Measurements from ENCODE around the gene SLFNL1.

SLFNL1 gene

DNA sequence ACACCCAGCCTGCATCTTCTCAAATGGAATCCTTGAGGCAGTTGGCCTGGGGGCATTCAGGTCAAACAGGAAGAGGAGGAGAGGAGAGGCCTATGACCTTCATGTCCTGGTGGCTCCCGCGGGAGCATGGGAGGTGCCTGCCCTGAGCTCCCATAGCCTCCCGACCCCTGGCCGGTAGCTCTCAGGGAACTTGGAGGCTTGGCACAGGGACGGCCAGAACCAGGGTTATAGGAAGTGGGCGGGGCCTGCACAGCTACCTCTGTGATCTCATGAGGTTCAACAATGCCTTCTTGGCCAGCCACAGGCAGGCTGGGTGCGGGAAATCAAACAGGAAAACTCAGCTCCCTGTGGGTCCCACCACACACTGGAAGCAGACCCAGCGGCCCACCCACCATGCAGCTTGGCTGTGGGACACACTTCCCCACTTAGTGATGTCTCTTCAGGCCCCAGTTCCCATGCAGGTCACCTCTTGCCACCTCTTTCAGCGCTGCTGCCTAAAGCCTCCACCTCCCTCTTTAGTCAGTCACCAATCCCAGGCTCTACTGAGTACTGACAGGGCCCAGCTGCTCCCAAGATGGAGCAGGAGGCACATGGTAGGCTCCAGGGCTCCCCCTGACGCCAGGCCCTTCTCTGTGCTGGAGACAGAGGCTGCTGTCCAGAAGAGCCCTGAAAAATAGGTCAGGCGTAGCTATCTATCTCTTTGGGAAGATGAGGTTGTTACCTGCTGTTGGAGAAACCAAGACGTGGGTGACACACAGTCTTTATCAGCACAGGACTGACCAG lies at the start of gene SLFNL1:
Gene SLFNL1 (minus strand): TSS at position 200 of the 783 bp plus-strand sequence. CDS start 1,065 bp downstream, outside the sequence.
- no peak for DNase-seq

DNA sequence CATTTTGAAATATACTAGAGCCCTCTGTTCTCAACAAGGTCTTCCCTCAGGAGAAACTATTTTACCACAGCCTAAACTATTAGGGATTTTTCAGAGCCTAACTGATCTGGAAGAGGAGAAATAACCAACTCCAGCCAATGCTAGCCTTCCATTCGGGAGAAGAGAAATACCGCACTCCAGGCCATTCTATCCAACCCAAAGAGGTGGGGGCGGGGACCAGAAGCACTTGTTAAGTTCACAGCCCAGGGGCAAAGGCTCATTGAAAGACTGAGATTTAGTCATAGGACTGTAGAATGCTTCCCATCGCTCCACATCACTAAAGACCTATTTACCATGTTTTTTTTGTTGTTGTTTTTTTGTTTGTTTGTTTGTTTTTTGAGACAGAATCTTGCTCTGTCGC lies 35.4 kb upstream of the SLFNL1 start:
- no peak for DNase-seq

DNA sequence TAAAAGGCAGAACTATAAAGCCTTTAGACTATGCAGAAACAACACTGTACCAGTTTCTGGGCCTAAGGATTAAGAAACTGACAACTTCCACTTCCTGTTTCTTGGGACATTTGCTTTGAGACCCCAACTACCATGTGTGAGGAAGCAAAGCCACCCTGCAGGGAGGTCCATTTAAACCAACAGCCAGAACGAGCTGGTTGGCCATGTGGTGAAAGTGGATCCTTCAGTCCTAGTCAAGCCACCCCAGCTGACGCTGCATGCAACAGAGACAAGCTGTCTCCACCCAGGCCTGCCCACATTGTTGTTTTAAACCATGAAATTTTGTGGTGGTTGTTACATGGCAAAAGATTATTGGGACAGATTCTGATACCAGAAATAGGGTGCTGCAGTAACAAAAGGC lies 31.8 kb upstream of the SLFNL1 start:
- DNase-seq: no peak

DNA sequence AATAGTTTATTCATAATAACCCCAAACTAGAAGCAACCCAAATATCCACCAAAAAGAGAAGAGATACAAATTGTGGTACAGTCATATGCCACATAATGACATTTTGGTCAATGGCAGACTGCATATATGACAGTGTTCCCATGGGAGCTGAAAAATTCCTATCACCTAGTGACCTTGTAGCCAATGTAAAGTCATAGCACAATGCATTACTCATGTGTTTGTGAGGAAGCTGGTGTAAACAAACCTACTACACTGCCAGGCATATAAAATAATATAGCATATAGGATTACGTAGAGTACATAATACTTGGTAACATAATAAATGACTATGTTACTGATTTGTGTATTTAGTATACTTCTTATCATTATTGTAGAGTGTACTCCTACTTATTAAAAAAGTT lies 29.5 kb upstream of the SLFNL1 start:
- DNase-seq: no peak

DNA sequence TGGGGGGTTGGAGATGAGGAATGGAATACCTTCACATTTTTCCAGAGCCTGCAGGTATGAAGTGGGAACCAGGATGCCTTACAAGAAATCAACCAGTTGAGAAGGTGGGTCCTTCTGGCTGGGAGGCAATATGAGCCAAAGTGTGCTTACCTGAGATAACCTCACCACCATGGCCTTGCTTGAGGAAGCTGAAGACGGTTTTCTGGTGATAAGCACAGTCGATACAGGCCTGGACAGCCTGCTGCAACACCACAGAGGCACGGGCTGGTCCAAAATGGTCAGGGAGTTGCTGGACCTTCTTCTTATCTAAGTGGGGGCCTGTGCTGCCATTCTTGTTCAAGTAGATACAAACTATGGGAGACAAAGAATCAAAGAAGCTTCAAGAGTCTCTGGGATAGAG lies 27.0 kb upstream of the SLFNL1 start:
- DNase-seq: no peak

DNA sequence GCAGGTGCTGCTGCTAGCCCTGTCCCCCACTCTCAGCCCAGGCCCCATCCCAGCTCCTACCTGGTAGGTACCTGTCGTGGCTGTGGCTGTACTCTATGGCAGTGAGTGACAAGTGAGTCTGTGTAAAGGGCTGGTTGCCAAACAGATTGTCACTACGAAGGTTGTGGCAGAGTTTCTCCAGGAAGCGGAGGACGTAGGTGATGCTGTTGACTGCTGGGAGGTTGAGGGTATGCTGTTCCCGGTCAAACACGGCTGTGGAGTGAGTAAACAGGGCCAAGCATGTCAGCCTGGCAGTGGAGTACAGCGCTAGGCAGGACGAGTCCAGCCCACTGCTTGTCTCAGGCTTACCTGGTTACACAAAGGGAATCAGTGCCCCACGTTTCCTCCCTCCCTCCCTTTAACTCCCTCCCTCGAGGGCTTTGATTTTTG lies 24.8 kb upstream of the SLFNL1 start:
- no peak for DNase-seq

DNA sequence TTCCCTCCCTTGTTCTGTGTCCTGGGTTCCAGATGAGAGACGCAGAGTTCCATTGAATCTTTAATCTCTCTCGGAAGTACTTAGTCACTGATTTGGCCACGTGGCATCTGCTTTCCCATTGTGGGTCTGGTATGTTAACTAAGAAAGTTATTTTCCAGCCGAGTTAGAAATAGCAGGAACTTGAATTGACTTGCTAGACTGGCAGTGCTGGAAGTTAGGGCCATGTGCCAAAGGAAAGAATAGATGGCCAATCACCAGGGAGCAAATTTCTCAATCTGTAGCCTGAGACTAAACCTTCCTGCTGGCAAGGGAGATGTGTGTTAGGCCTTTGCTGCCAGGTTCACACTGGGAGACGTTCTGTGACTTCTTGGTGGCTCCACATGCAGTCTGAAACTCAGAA lies 24.2 kb upstream of the SLFNL1 start:
- DNase-seq: no peak

DNA sequence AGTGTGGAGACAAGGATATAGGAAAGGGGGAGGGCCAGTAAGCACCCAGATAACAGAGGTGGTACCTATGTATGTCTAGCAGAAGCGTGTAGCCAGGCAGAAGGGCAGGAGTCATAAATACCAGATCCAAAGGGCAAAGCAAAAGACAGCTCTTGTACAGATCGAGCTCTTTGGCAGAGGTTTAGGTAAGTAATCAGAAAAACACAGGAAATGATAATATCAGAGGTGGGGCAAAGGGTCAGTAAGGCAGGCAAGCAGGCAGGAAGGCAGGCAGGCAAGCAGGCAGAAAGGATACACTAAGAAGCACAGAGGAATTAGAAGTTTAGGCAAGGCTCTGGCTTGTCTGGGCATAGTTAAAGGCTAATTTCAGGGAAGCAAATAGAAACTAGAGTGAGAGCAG lies 22.7 kb upstream of the SLFNL1 start:
- DNase-seq: no peak

DNA sequence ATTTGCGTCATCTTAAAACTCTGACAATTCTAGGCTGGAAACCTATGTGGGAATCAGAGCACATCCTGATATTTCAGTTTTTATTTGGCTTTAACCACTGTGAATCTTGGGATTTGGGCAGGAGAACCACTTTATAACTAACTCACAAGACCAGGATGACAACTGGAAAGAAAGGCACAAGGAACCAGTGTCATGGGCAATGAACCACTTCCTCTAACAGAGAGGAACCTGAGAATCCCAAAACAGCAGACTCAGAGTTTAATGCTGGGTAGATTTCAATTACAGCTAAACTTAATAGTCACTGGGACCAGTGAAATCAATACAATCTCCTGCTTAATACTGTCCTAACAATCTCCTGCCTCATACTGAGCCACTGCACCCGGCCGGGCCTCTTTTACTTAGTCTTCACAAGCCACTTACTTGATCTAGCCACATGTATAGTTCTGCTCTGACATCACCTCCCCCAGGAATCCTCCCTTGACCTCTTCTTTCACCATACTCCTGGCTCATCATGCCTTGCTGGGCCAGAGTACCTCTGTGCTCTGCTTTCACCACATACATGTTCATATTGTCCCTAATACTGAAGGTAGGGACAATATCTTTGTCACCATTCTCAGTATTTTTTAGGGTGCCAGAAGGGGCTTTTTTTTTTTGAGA lies 20.2 kb upstream of the SLFNL1 start:
- DNase-seq: no peak

DNA sequence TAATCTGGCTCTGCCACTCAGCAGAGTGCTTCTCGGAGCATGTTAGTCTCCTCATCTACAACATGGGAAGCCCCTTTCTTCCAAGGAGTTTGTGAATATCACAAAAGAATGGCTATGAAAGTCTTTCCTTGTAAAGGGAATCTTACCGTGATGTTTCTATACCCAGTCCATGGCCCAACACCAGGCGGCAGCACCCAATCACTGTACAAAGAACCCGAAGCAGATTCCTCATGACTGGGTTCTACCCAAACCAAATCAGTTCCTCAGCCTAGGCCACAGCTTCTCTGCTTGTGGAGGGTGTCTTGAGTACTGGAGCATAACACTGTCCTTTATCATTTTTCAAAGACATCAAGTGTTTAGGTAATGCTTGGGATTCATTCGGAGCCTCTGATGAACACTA lies 16.6 kb upstream of the SLFNL1 start:
- DNase-seq: no peak

DNA sequence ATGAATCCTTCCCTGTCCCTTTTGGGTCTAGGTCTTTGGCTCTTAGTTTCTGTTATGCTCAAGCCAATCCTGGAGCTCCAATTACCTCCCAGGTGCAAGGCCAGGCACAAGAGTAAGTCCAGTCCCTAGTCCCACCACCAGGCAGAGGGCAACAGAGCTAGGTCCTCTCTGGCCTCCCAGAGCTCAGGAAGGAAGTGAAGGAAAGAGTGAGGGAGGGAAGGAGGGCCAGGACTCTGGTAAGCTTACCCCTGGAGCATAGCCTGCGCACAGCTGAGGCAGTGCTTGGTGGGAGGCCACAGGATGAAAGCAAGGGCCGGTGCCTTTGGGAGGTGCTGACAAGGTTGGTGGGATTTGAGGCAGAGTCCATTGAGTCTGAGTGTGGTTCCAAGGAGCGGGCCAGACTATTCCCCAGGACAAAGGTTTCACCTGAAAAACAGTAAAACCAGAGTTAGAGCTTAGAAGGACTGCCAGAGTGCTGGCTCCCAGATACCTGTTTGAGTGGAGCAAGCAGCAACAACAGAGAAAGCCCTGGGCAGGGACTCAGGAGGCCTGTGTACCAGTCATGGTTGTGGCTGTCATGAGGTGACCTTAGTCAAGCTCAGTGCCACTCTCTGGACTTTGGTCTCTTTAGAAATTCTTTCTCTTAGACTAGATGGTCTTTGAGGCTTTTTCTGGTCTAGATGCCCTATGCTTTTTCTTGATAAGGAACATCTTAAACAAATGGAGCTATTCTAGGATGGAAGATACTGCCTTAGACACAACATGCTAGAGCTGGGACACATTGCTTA lies 15.8 kb upstream of the SLFNL1 start:
- no peak for DNase-seq

DNA sequence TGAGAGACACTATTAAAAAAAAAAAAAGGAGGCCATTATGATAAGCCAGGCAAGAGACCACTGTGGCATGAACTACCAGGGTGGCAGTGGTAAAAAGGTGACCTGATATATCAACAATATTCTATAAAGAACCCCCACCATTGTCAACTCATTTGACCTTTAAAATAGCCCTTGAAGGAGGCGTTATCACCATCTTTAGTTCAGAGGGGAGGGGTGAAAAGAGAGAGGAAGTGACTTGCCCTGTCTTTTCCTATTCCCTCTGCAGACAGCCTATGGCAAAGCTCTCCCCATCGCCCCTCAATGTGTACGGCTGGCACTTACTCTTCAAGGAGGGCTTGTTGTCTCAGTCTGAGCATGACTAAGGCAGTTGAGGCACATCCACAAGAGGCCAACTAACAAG lies 11.7 kb upstream of the SLFNL1 start:
- DNase-seq: no peak

DNA sequence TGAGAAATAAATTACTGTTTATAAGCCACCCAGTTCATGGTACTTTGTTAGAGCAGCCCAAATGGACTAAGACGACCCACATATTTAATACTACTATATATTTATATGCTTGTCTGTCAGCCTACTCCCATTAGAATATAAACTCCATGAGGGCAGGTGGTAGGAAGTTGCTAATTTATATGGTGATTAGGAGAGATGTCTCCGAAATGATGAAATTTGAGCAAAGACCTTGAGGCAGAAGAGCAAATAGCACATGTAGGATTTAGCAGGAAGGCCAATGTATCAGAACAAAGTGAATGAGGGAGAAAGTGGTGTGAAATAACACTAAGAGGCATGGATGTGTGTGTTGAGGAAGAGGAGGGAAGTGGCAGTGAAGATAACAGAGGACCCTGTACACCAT lies 10.6 kb upstream of the SLFNL1 start:
- no peak for DNase-seq

DNA sequence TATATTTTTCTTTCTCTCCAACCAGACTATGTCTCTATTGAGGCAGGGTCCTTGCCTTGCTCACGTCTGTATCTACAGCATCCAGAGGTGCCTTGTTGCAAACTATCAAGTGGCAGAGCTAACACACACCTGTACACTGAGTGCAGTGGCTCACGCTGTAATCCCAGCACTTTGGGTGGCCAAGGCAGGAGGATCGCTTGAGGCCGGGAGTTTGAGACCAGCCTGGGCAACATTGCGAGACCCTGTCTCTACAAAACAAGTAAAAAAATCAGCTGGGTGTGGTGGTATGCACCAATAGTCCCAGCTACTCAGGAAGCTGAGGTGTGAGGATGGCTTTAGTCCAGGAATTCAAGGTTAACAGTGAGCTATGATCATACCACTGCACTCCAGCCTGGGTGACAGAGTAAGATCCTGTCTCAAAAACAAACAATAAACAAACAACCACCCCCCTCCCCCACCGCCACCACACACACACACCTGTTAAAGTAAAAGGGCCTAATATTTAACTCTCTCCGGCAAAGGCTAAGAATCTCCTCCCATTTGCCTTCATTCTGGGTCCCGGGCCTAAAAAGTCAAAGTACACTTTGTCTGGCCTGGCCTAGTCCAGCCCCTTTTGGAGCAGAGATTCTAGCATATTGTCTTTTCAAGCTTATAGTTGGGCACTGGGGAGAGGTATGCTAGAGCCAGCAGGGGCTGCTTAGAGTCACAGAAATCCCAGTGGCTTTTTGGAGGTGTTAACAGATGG lies 9.5 kb upstream of the SLFNL1 start:
- DNase-seq: no peak

DNA sequence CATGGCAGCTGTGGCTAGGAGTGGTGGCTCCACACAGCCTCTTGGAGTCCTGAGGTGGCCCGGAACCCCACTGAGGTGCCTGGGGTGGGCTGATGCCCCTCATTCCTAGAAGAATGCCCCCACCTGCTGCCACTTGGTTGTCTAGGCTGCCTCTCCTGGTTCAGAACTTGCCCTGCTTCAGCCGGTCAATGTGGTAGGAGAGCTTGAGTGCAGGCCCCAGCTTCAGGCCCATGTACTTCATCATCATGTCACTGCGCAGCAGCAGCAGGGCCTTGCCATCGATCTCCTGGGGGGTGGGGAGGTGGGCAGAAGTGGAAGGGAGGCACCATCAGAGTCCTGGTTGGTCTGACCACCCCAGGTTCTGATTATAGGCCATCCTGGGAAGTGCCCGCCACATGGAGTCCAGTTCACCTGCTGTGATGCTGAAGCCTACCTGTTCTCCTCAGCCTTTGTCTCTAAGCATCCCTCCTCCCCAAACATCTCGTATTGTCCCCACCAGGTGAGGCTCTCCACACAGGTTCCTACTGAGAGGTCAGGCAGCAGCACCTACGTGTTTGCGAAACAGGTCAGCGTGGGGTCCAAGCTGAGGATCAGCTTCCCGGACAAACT lies 6.6 kb upstream of the SLFNL1 start:
- DNase-seq: no peak

DNA sequence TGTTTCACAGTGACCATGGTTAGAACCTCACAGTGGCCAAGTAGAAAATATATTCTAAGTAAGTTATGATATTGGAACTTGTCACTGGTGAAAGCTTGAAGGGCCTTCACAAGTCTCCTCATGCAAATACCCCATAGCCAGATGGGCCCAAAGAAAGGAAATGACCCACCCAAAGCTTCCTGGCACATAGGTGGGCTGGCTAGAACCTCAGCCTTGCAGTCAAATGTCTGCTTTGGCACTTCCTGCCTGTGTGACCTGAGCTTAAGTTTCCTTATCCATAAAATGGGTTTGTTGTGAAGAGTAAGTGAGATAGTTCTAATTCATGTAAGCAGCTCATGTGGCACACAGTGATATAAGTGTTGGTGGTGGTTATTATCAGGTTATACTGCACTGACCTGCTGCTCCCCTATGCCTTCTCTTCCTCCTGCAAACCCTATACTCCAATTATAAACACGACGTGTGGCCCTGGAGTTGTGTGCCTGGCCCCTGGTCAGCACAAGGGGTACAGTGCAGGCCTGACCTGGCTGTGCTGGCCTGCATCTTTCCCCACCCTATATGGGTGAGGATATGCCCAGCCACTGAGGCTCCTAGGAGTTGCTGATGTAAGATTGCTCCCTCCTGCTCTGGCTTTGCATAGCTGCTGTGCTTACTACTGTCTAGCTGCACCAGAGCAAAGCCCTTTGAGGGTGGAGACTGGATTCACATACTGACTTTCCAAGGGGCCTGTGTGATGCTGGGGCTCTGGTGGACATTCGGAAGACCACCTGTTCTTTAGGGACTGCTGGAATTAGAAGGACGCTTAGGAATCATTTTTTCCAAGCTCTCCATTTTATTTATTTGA lies 4.7 kb upstream of the SLFNL1 start:
- DNase-seq: no peak

DNA sequence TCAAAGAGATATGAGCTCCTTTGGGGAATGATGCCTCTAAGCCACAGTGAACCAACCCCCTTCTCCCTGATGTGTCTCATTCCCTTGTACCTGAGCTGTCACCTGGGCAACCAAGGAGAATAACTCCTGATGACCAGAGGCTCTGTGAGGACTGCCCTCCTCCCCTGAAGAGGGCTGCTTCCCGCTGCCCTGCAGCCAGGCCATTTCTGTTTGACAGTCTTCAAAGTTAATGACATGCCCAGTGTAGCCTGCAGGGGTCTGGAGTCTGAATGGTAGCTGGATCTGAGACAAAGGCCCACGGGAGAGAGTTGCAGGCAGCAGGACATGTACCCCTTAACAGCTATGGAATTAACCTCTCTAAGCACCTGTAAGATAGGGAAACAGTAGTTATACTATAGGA lies 3.4 kb upstream of the SLFNL1 start:
- no peak for DNase-seq

DNA sequence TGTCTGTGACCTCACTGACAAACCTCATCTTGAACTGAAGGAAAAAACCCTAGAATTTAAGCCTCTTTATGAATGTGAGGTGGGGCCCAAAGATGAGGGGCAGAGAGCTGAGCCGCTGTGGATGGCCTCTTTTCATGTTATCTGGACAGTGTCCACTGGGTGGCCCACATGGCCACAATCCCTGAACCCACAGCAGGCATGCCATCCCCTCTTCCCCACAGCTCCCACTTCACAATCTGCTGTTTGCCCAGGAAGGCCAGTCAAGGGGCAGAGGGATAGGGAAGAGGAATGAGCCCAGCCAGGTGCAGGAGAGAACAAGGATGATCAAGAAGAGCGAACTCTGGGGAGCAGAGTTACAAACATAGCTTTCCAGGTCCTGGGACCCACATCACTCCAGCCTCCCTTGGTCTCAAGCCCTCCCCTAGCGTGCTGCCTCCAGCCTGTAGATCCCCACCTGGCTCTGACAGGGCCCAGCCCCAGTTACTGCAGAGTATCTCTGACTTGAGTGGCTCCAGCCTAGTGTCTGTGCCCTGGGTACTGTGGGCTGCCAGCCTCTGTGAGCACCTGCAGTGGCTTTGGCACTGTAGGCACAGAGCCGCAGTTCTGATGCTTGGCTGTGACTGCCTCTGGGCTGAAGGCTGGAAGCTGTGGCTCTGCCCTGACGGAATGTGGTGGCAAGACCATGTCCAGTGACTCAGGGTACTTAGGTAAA lies 1.9 kb upstream of the SLFNL1 start:
- DNase-seq: no peak

DNA sequence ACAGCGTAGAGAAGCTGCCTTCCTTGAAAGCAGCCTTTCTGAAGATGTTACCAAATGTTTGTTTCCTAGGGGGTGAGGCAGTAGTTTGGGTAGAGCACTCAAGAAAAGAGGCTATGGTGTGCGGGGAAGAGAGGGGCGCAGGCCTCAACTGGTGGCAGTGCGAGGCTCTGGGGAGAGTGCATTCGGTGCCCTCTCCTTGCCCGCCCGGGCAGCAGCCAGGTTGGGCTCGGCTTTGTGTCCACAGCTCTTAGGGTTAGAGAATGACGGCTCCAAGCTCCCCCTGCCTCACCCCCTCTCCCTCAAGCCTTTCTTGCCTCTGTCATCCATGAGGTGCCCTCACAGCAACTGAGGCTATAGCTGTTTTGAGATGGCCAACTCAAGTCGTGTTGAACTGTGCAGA lies 899 bp upstream of the SLFNL1 start:
- no peak for DNase-seq

DNA sequence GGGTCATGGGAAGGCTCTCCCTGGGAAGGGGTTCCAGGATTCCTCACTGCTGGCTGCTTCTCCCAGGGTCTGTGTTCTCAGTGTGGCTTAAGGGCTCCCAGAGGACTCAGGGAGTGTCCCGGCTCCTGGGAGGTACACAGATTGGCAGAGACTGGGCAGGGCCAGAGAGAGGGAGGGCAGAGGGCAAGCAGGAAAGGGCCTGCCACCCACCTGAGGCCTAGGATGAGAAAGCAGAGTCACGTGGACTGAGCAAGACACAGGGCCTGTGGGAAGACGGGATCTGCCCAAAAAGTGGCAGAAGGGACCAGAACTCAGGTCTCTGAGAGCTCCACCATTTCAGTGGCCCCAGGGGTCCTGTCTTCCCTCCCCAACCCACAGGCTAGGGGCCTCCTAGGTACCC lies 871 bp downstream of the SLFNL1 start:
- DNase-seq: no peak

DNA sequence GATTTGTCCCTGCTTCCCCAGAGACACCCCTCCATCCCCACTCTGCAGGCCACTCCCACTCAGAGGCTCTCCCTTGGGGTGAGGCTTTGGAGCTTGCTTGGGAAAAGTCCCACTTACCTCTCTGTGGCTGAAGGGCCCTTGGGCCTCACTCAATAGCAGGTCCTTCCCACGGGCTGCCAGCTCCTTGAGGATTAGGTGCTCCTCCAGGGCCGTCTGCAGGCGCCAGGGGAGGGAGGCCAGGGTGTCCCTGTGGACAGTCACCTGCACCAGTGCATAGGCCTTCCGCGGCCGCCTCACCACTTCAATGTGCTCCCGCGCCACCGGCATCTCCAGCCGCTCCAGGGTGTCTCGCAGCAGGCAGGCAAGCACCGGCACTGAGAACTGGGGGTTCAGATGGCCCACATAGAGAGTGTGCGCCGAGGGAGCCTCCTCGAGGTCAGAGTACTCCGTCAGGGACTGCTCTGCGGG lies 1.4 kb downstream of the SLFNL1 start:
- DNase-seq: peak; percentile 58

All from DMS79 (cell line).